AG09319 (cell line): ENCODE measurements around the gene PCDHGA1.
"Not testable (repeated sequence)": the region's sequence is repeated elsewhere in the genome, so short reads cannot be mapped to it uniquely, and the experiment has no call there.

ENCODE experiments used
- DNase-seq: peaks from one replicate; pipeline ENCODE4 v3.0.0-alpha.2; 2010; ENCODE audit warnings: low read depth; ENCODE audit errors: extremely low read depth
- TF ChIP-seq, protein P1 (sequence below): IDR thresholded peaks from 2 replicates; pipeline ENCODE4 v1.5.1; 2011; ENCODE audit warnings: low read depth, mild to moderate bottlenecking, inconsistent platforms, low read length, moderate library complexity

PCDHGA1 gene

DNA sequence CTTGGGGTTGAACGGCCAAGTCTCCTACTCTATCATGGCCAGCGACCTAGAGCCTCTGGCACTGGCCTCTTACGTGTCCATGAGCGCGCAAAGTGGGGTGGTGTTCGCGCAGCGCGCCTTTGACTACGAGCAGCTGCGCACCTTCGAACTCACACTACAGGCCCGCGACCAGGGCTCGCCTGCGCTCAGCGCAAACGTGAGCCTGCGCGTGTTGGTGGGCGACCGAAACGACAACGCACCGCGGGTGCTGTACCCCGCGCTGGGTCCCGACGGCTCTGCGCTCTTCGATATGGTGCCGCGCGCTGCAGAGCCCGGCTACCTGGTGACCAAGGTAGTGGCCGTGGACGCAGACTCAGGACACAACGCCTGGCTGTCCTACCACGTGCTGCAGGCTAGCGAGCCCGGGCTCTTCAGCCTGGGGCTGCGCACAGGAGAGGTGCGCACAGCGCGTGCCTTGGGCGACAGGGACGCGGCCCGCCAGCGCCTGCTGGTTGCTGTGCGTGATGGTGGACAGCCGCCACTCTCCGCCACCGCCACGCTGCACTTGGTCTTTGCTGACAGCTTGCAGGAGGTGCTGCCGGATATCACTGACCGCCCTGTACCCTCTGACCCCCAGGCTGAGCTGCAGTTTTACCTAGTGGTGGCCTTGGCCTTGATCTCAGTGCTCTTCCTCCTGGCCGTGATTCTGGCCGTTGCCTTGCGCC, 69.4 kb downstream of the PCDHGA1 start:
- no peak for DNase-seq
- TF ChIP-seq, protein P1, sequence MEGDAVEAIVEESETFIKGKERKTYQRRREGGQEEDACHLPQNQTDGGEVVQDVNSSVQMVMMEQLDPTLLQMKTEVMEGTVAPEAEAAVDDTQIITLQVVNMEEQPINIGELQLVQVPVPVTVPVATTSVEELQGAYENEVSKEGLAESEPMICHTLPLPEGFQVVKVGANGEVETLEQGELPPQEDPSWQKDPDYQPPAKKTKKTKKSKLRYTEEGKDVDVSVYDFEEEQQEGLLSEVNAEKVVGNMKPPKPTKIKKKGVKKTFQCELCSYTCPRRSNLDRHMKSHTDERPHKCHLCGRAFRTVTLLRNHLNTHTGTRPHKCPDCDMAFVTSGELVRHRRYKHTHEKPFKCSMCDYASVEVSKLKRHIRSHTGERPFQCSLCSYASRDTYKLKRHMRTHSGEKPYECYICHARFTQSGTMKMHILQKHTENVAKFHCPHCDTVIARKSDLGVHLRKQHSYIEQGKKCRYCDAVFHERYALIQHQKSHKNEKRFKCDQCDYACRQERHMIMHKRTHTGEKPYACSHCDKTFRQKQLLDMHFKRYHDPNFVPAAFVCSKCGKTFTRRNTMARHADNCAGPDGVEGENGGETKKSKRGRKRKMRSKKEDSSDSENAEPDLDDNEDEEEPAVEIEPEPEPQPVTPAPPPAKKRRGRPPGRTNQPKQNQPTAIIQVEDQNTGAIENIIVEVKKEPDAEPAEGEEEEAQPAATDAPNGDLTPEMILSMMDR, result no peak

DNA sequence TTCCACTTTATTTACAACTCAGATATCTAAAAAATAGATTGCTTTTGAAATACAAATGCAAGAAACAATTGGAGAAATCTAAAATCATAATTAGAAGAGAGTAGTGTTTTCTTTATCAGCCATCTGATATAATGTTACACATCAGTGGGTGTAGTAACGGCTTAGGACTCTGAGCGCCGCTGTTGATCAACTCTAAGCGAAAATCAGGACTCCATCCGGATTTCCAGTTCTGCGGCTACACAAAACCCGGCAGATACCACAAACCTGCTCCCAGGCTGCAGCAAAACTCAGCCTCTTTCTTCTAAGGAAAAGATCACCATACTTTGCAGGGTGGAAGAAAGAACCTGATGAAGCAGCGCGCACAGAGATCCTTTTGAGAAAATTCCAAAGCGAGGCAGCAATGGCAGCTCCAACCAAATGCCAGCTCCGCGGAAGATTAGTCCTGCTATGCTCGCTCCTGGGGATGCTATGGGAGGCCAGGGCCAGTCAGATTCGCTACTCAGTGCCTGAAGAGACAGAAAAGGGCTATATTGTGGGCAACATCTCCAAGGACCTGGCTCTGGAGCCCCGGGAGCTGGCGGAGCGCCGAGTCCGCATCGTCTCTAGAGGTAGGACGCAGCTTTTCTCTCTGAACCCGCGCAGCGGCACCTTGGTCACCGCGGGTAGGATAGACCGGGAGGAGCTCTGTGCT, 72.4 kb downstream of the PCDHGA1 start, which contains the start of gene PCDHGA9:
TSS of gene PCDHGA9 (plus strand) at position 226 of the 691 bp plus-strand sequence. CDS start at position 401, 175 bp downstream.
- DNase-seq, result no peak

GRCh38 chr5:141403387-141403786, 73.1 kb downstream of the PCDHGA1 start:
- DNase-seq, result no peak
- TF ChIP-seq, protein P1, result no peak

More for the DNA sequence above, 72.4 kb downstream of the PCDHGA1 start, which contains the start of gene PCDHGA9:
- TF ChIP-seq, protein P1, result peak; percentile 36

- TF ChIP-seq, protein P1, result peak; percentile 53
- not testable (repeated sequence) for DNase-seq
Measured at GRCh38 chr5:141407790-141408505, 77.6 kb downstream of the PCDHGA1 start, which contains the start of gene PCDHGB6. PCDHGB6 (plus strand) TSS chr5:141408021; CDS start chr5:141408203, 182 bp downstream.

DNA sequence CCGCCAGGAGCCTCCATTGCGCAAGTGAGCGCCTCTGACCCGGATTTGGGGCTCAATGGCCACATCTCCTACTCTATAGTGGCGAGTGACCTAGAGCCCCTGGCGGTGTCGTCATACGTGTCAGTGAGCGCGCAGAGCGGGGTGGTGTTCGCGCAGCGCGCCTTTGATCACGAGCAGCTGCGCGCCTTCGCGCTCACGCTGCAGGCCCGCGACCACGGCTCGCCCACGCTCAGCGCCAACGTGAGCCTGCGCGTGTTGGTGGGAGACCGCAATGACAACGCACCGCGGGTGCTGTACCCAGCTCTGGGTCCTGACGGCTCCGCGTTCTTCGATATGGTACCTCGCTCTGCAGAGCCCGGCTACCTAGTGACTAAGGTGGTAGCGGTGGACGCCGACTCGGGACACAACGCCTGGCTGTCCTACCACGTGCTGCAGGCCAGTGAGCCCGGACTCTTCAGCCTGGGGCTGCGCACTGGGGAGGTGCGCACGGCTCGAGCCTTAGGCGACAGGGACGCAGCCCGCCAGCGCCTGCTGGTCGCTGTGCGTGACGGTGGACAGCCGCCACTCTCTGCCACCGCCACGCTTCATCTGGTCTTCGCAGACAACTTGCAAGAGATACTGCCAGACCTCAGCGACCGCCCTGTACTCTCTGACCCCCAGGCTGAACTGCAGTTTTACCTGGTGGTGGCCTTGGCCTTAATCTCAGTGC, 79.4 kb downstream of the PCDHGA1 start:
- no peak for DNase-seq
- TF ChIP-seq, protein P1, result no peak

DNA sequence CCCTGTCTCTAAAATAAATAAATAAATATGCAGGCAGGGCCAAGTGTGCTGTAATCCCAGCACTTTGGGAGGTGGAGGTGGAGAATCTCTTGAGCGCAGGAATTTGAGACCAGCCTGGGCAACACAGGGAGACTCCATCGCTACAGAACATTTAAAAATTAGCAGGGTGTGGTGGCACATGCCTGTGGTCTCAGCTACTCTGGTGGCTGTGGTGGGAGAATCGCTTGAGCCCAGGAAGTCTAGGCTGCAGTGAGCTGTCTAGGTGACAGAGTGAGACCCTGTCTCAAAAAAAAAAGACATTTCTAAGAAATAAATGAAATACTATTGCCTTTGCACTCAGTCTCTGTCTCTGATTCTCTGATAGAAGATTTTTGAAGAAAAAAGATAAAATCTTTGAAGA, 81.3 kb downstream of the PCDHGA1 start:
- DNase-seq, result no peak
- TF ChIP-seq, protein P1, result no peak
